GM12872 (cell line): ENCODE results near the gene TRAF3IP1.

Experiments
- TF ChIP-seq, protein P1 (sequence below): IDR thresholded peaks from 3 replicates; pipeline ENCODE4 v1.5.1; 2011; ENCODE audit warnings: low read depth, mild to moderate bottlenecking, low read length, moderate library complexity; ENCODE audit not compliant: insufficient read depth

The TRAF3IP1 gene

GRCh38 chr2:238351315-238351714, 31.0 kb downstream of the TRAF3IP1 start:
- TF ChIP-seq, protein P1, sequence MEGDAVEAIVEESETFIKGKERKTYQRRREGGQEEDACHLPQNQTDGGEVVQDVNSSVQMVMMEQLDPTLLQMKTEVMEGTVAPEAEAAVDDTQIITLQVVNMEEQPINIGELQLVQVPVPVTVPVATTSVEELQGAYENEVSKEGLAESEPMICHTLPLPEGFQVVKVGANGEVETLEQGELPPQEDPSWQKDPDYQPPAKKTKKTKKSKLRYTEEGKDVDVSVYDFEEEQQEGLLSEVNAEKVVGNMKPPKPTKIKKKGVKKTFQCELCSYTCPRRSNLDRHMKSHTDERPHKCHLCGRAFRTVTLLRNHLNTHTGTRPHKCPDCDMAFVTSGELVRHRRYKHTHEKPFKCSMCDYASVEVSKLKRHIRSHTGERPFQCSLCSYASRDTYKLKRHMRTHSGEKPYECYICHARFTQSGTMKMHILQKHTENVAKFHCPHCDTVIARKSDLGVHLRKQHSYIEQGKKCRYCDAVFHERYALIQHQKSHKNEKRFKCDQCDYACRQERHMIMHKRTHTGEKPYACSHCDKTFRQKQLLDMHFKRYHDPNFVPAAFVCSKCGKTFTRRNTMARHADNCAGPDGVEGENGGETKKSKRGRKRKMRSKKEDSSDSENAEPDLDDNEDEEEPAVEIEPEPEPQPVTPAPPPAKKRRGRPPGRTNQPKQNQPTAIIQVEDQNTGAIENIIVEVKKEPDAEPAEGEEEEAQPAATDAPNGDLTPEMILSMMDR, result no peak

- TF ChIP-seq, protein P1, result no peak
Measured at GRCh38 chr2:238352361-238352760, 32.0 kb downstream of the TRAF3IP1 start.

DNA sequence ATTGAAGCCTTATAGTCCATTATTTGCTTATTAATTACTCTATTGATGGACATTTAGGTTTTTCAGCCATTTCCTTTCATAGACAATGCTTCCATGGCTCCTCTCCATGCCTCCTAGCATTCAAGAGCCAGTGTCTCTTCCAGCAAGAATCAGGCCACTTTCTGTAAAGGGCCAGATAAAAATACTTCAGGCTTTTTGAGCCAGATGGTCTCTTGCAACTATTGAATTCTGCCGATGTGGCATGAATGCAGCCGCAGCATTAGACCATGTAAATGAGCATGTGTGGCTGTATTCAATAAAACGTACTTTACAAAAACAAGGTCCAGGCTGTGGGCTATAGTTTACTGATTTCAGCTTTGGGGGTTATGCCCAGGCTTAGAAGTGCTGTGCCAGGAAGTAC, 38.5 kb downstream of the TRAF3IP1 start:
- TF ChIP-seq, protein P1, result no peak

DNA sequence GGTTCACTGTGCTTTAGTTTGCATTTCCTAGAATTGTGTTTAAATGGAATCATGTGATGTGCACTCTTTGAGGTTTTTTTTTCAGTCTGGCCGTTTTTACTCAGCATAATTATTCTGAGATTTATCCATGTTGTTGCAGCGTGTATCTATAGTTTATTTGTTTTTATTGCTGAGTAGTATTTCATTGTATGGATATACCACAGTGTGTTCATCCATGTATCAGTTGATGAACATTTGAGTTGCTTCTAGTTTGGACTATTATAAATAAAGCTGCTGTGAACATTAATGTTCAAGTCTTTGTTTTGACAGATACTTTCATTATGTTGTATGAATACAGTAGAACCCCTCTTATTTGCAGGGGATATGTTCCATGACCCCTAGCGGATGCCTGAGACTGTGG, 39.1 kb downstream of the TRAF3IP1 start:
- TF ChIP-seq, protein P1, result no peak

GRCh38 chr2:238361877-238362276, 41.6 kb downstream of the TRAF3IP1 start:
- TF ChIP-seq, protein P1, result no peak

GRCh38 chr2:238362626-238363025, 42.3 kb downstream of the TRAF3IP1 start:
- TF ChIP-seq, protein P1, result no peak

DNA sequence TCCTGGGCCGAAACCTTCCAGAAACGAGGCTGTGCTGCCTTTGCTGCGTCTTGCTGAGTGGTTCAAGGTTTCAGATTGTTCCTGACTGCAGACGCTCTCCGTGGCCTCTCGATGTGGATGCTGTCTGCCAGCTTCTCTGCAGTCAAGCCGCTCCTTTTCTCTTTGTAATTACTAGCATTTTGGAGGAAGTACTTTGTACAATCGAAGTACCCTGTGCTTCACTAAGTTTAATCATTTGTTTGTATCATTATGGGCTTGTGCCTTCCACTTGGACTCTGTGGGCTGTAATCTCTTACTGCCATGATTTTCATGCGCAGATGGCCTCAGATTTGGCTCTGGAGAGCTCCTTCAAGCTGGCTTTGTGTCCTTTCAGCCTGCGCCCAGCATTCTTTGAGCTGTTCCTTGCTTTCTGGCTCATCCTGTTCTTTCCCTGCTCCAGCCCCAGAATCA, 49.3 kb downstream of the TRAF3IP1 start:
- TF ChIP-seq, protein P1, result no peak
